Measurements from ENCODE around the gene DOCK8. TPM values are rescaled to one million over a fixed set of nuclear protein-coding genes. Genes with fewer than 3 reads are reported as not detected.

Gene DOCK8
- total RNA-seq, 1 donor from 2014 or later: 4.4 TPM

DNA sequence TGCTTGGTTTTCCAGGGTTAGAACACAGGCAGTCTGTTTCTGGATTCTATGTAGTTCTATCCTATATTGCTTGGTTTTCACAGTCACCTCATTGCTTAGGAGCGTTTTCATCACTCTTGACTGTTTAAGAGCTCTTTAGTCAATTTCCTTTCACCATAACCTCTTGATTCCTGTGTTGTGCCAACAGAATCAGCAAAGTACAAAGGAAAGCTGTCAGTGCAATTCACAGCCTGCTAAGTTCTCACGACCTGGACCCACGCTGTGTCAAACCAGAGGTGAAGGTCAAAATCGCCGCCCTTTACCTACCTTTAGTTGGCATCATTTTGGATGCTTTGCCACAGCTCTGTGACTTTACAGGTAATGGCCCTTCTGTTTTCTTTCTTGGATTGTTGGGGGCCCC lies 199.9 kb downstream of the DOCK8 start:
- Mint-ChIP-seq H3K4me3 (ENCODE audit: unreplicated experiment) (no peak overlapping the region), H3K27me3 (ENCODE audit: low read depth, unreplicated experiment) (no peaks in the 10 kb centered on the region), H3K36me3 (ENCODE audit: low read depth, unreplicated experiment) (no peaks in the 10 kb centered on the region), H3K27ac (ENCODE audit: unreplicated experiment) (no peak overlapping the region), H3K4me1 (ENCODE audit: low read depth, unreplicated experiment) (peaks cover 2% of the 10 kb centered on the region), H3K9me3 (ENCODE audit: unreplicated experiment) (no peaks in the 10 kb centered on the region)
- Histone ChIP-seq H3K36me3 (ENCODE audit: insufficient read depth, low read length) (no peaks in the 10 kb centered on the region), H2AFZ (ENCODE audit: low read depth, low read length) (no peak overlapping the region), H3K27me3 (ENCODE audit: insufficient read depth, low read length) (no peaks in the 10 kb centered on the region), H3K27ac (ENCODE audit: low read depth, low read length) (no peak overlapping the region), H3K9me3 (ENCODE audit: insufficient read depth, low read depth, low read length) (no peaks in the 10 kb centered on the region), H3K9ac (ENCODE audit: low read length) (no peak overlapping the region), H3K4me3 (ENCODE audit: insufficient read depth, low read depth, low read length) (no peak overlapping the region), H4K20me1 (ENCODE audit: insufficient read depth, low read length) (no peaks in the 10 kb centered on the region), H3K79me2 (ENCODE audit: insufficient read depth, low read length) (no peaks in the 10 kb centered on the region), H3K4me2 (ENCODE audit: low read length) (no peak overlapping the region), H3K4me1 (ENCODE audit: insufficient read depth, low read length) (peaks cover 3% of the 10 kb centered on the region)
- FAIRE-seq (no peak), DNase-seq (ENCODE audit: low read depth) (no peak)
- TF ChIP-seq EZH2 (IDR thresholded peaks at IDR 0.05; ENCODE audit: insufficient read depth, low read length): no peak
- TF ChIP-seq, protein P1, sequence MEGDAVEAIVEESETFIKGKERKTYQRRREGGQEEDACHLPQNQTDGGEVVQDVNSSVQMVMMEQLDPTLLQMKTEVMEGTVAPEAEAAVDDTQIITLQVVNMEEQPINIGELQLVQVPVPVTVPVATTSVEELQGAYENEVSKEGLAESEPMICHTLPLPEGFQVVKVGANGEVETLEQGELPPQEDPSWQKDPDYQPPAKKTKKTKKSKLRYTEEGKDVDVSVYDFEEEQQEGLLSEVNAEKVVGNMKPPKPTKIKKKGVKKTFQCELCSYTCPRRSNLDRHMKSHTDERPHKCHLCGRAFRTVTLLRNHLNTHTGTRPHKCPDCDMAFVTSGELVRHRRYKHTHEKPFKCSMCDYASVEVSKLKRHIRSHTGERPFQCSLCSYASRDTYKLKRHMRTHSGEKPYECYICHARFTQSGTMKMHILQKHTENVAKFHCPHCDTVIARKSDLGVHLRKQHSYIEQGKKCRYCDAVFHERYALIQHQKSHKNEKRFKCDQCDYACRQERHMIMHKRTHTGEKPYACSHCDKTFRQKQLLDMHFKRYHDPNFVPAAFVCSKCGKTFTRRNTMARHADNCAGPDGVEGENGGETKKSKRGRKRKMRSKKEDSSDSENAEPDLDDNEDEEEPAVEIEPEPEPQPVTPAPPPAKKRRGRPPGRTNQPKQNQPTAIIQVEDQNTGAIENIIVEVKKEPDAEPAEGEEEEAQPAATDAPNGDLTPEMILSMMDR (IDR thresholded peaks at IDR 0.05; ENCODE audit: insufficient read depth, low read depth, low read length): no peak

DNA sequence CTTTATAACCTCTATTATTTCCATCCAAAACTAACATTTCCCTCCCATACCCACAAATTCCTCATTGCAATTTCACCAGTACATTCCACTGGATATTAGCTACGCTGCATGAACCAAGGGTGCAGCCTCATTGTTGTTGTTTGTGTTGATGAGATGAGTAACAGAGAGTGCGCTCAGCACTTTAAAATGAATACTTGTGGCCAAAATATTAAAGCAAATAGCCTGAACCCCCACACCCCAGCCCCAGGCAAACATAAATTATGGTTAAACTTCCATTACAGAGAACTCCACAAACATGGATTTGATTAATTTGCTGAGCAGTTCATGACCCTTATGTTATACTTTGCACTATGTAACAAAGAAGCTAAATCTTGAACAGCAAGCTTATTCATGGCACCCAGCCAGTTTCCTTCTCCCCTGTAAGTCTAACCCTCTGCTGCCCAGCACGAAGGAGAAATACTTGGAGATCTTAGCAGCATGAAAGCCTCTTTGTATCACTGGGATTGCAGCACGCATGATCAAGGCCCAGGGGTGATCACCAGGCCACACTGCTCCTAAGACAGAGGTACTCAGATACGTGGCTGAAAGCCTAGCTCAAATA lies 205.0 kb downstream of the DOCK8 start:
- Histone ChIP-seq H3K9ac (ENCODE audit: low read length) (peak overlapping the region; percentile 6), H3K27me3 (ENCODE audit: insufficient read depth, low read length) (no peaks in the 10 kb centered on the region), H2AFZ (ENCODE audit: low read depth, low read length) (no peak overlapping the region), H3K4me3 (ENCODE audit: insufficient read depth, low read depth, low read length) (no peak overlapping the region), H3K4me2 (ENCODE audit: low read length) (peak overlapping the region; percentile 58), H3K4me1 (ENCODE audit: insufficient read depth, low read length) (peaks cover 14% of the 10 kb centered on the region), H3K9me3 (ENCODE audit: insufficient read depth, low read depth, low read length) (no peaks in the 10 kb centered on the region), H3K36me3 (ENCODE audit: insufficient read depth, low read length) (no peaks in the 10 kb centered on the region), H4K20me1 (ENCODE audit: insufficient read depth, low read length) (no peaks in the 10 kb centered on the region), H3K27ac (ENCODE audit: low read depth, low read length) (peak overlapping the region; percentile 65), H3K79me2 (ENCODE audit: insufficient read depth, low read length) (no peaks in the 10 kb centered on the region)
- FAIRE-seq: peak; percentile 67
- peaks cover 5% of the 10 kb centered on the region for H3K4me1 Mint-ChIP-seq (ENCODE audit: low read depth, unreplicated experiment)
- no peak for TF ChIP-seq EZH2 (IDR thresholded peaks at IDR 0.05; ENCODE audit: insufficient read depth, low read length)
- TF ChIP-seq, protein P1 (IDR thresholded peaks at IDR 0.05; ENCODE audit: insufficient read depth, low read depth, low read length): no peak
- H3K9me3 Mint-ChIP-seq (ENCODE audit: unreplicated experiment): no peaks in the 10 kb centered on the region
- DNase-seq (ENCODE audit: low read depth): peak; percentile 79
- no peaks in the 10 kb centered on the region for H3K27me3 Mint-ChIP-seq (ENCODE audit: low read depth, unreplicated experiment)
- H3K4me3 Mint-ChIP-seq (ENCODE audit: unreplicated experiment): no peak overlapping the region
- no peaks in the 10 kb centered on the region for H3K36me3 Mint-ChIP-seq (ENCODE audit: low read depth, unreplicated experiment)
- H3K27ac Mint-ChIP-seq (ENCODE audit: unreplicated experiment): no peak overlapping the region

DNA sequence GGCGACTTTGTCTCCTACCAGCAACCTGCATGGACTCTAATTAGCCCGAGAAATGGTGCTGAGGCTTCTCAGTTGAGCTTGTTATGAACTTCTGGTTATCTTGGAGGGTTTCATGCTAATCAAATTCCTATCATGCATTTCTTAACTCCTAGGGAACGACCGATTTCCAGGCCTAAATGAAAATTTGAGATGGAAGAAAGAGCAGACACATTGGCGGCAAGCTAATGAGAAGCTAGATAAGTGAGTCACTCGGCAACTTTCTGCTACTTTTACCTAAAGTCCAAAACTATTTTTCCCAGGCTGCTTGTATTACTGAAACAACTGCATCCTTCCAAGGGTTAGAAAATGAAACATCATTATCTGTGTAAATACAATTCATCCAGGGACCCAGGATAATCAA lies 207.2 kb downstream of the DOCK8 start:
- Histone ChIP-seq H2AFZ (ENCODE audit: low read depth, low read length) (no peak overlapping the region), H3K4me1 (ENCODE audit: insufficient read depth, low read length) (peaks cover 14% of the 10 kb centered on the region), H3K79me2 (ENCODE audit: insufficient read depth, low read length) (no peaks in the 10 kb centered on the region), H3K9me3 (ENCODE audit: insufficient read depth, low read depth, low read length) (no peaks in the 10 kb centered on the region), H3K36me3 (ENCODE audit: insufficient read depth, low read length) (no peaks in the 10 kb centered on the region), H3K27ac (ENCODE audit: low read depth, low read length) (peak overlapping the region; percentile 6), H3K4me2 (ENCODE audit: low read length) (no peak overlapping the region), H3K4me3 (ENCODE audit: insufficient read depth, low read depth, low read length) (no peak overlapping the region), H3K9ac (ENCODE audit: low read length) (no peak overlapping the region), H3K27me3 (ENCODE audit: insufficient read depth, low read length) (no peaks in the 10 kb centered on the region), H4K20me1 (ENCODE audit: insufficient read depth, low read length) (no peaks in the 10 kb centered on the region)
- Mint-ChIP-seq H3K4me1 (ENCODE audit: low read depth, unreplicated experiment) (peaks cover 6% of the 10 kb centered on the region), H3K4me3 (ENCODE audit: unreplicated experiment) (no peak overlapping the region), H3K27ac (ENCODE audit: unreplicated experiment) (no peak overlapping the region), H3K9me3 (ENCODE audit: unreplicated experiment) (no peaks in the 10 kb centered on the region), H3K27me3 (ENCODE audit: low read depth, unreplicated experiment) (no peaks in the 10 kb centered on the region), H3K36me3 (ENCODE audit: low read depth, unreplicated experiment) (no peaks in the 10 kb centered on the region)
- peak; percentile 54 for DNase-seq (ENCODE audit: low read depth)
- TF ChIP-seq EZH2 (IDR thresholded peaks at IDR 0.05; ENCODE audit: insufficient read depth, low read length): no peak
- TF ChIP-seq, protein P1 (IDR thresholded peaks at IDR 0.05; ENCODE audit: insufficient read depth, low read depth, low read length): no peak
- no peak for FAIRE-seq
